Activated CD4-positive, alpha-beta T cell treated with anti-CD3 and anti-CD28 coated beads, Interleukin-2, amount 50 U/mL, for 1 hour (primary cell): Measurements from ENCODE around the gene SMURF1.

ENCODE experiments used
- DNase-seq: peaks from one replicate; pipeline ENCODE4 v3.0.0-alpha.2; 2020

Gene SMURF1

DNA sequence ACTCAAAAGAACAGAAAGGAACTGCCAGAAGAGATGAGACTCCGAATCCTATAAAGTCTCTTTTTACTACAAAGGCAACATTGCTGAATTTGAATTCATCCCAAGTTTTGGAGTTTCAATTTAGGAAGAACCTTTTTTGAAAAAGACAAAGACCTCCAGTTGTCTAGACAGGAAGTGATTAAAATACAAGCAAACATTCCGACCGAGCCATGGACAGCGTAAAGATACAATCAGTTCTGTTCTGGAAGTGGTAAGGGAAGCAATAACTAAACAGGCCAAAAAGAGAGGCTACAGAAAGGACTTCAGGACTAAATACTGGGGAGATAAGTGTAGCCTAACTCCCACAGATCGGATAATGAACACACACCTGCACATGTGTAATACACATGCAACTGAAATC lies 101.0 kb downstream of the SMURF1 start:
- no peak for DNase-seq

- no peak for DNase-seq
Observed at GRCh38 chr7:99041526-99041925, 102.4 kb downstream of the SMURF1 start.

- DNase-seq = peak; percentile 56
Observed at GRCh38 chr7:99040104-99040958, 103.6 kb downstream of the SMURF1 start.

GRCh38 chr7:99039384-99039891 lies 104.5 kb downstream of the SMURF1 start:
- DNase-seq = no peak

GRCh38 chr7:99038086-99038855 lies 105.6 kb downstream of the SMURF1 start:
- DNase-seq = no peak

- no peak for DNase-seq
Observed at GRCh38 chr7:99037327-99037940, 106.5 kb downstream of the SMURF1 start.

GRCh38 chr7:99036546-99037111 lies 107.3 kb downstream of the SMURF1 start:
- no peak for DNase-seq

GRCh38 chr7:99035723-99036545 lies 108.0 kb downstream of the SMURF1 start:
- DNase-seq = no peak

GRCh38 chr7:99034932-99035722 lies 108.8 kb downstream of the SMURF1 start:
- no peak for DNase-seq

GRCh38 chr7:99033765-99034164 lies 110.1 kb downstream of the SMURF1 start:
- DNase-seq = no peak

DNA sequence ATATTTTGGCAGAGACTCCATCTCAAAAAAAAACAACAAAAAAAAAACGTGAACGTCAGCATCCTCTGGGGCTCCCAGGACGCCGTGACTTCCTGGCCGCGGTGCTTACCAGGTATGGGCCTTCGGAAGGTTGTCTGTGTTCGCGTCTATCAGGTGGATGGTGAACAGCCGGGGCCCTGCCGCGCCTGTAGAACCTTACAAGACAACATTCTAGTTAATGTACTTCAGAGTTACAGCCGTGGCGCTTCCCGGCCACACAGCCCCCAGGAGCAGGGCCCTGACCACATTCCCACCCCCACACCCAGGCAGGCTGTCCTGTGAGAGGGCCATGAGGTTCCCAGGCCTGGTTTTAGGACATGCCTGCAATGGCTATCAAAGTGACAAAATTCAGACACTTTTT lies 111.0 kb downstream of the SMURF1 start:
- no peak for DNase-seq

GRCh38 chr7:99031496-99031895 lies 112.4 kb downstream of the SMURF1 start:
- DNase-seq = no peak

- no peak for DNase-seq
Observed at GRCh38 chr7:99030951-99031350, 113.0 kb downstream of the SMURF1 start.

GRCh38 chr7:99030457-99030856 lies 113.5 kb downstream of the SMURF1 start:
- no peak for DNase-seq

GRCh38 chr7:99029466-99030435 lies 114.2 kb downstream of the SMURF1 start:
- no peak for DNase-seq

GRCh38 chr7:99028261-99028973 lies 115.5 kb downstream of the SMURF1 start:
- DNase-seq = no peak

DNA sequence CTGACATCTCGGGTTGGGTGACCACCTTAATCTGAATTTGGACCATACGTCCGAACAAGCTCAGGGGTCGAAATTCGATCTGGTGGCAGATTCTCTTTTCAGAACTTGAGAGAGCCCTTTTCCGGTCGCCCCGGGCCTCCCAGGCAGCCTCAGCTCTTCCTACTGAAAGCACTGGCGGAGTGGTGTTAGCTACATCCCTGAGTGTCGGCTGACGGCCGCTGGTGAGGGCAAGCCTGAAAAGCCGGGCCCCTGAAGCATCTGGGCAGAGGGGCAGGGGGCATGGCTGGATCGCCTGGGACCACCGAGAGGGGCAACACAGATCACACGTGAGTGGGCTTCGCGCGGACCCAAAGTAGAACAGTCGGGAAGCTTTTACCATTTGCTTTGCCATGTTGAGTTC lies 116.1 kb downstream of the SMURF1 start:
- DNase-seq = no peak

- DNase-seq = no peak
Observed at GRCh38 chr7:99027241-99027640, 116.7 kb downstream of the SMURF1 start.

- DNase-seq = no peak
Observed at GRCh38 chr7:99024066-99024465, 119.8 kb downstream of the SMURF1 start.
